Type B pancreatic cell (in vitro differentiated cells): ENCODE results near the gene EFEMP1. TPM values are rescaled to one million over a fixed set of nuclear protein-coding genes. Genes with fewer than 3 reads are reported as not detected.
A peak's percentile ranks its signal among the peaks of the same experiment; 100 is the strongest.

ENCODE experiments used
- DNase-seq: peaks from one replicate; pipeline ENCODE4 v3.0.0; 2021; ENCODE audit warnings: mixed read lengths; ENCODE audit not compliant: unreplicated experiment; ENCODE audit errors: extremely low spot score
- H3K27ac Mint-ChIP-seq: 2 replicates; pipeline ENCODE4 v1.8.0; 2021; ENCODE audit warnings: mild to moderate bottlenecking, mixed read lengths
- H3K27me3 Mint-ChIP-seq: 2 replicates; pipeline ENCODE4 v1.8.0; 2021; ENCODE audit warnings: mixed read lengths
- H3K36me3 Mint-ChIP-seq: 2 replicates; pipeline ENCODE4 v1.8.0; 2021; ENCODE audit warnings: mixed read lengths
- H3K4me1 Mint-ChIP-seq: one replicate; pipeline ENCODE4 v1.8.0; 2021; ENCODE audit warnings: mixed read lengths; ENCODE audit not compliant: unreplicated experiment
- H3K4me3 Mint-ChIP-seq: 2 replicates; pipeline ENCODE4 v1.8.0; 2021; ENCODE audit warnings: mild to moderate bottlenecking, mixed read lengths
- H3K9me3 Mint-ChIP-seq: 2 replicates; pipeline ENCODE4 v1.8.0; 2021; ENCODE audit warnings: mixed read lengths
- total RNA-seq: library from RNA; stranded (reverse); gene quantifications from 2 replicates; pipeline ENCODE4 v1.2.1, GENCODE V29; 2021; ENCODE audit warnings: low replicate concordance
- TF ChIP-seq, protein P1 (sequence below): fragments of 200-600 bp; sonication (generic); conservative IDR thresholded peaks from 2 replicates; pipeline ENCODE4 v1.5.0; 2021; ENCODE audit warnings: antibody characterized with exemption, mild to moderate bottlenecking

The EFEMP1 gene
- total RNA-seq, 1 donor from 2014 or later = 92.5 TPM

DNA sequence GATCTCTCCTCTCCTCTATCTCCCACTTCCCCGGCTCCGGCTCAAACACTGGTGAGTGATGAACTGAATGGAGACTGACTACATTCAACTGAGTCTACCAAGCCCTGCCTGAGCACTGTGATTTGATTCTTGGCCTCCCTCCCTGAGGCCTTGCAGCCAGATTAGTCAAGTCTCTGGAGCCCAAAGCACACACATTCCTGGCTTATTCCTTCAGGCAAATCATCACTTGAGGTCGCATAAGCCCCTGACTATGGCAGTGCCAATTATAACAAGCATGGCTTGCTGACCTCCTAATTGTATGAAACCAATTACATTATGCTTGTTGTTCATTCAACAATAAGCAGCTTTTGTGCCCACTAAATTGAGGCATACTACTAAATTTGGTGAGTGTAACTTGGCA, 34.6 kb downstream of the EFEMP1 start:
- TF ChIP-seq, protein P1, sequence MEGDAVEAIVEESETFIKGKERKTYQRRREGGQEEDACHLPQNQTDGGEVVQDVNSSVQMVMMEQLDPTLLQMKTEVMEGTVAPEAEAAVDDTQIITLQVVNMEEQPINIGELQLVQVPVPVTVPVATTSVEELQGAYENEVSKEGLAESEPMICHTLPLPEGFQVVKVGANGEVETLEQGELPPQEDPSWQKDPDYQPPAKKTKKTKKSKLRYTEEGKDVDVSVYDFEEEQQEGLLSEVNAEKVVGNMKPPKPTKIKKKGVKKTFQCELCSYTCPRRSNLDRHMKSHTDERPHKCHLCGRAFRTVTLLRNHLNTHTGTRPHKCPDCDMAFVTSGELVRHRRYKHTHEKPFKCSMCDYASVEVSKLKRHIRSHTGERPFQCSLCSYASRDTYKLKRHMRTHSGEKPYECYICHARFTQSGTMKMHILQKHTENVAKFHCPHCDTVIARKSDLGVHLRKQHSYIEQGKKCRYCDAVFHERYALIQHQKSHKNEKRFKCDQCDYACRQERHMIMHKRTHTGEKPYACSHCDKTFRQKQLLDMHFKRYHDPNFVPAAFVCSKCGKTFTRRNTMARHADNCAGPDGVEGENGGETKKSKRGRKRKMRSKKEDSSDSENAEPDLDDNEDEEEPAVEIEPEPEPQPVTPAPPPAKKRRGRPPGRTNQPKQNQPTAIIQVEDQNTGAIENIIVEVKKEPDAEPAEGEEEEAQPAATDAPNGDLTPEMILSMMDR = no peak
- H3K27me3 Mint-ChIP-seq = no peaks in the 10 kb centered on the region
- no peaks in the 10 kb centered on the region for H3K9me3 Mint-ChIP-seq
- no peak for DNase-seq
- no peak overlapping the region for H3K4me3 Mint-ChIP-seq
- H3K36me3 Mint-ChIP-seq = peaks cover 7% of the 10 kb centered on the region
- H3K4me1 Mint-ChIP-seq = peaks cover 22% of the 10 kb centered on the region
- H3K27ac Mint-ChIP-seq = no peak overlapping the region

DNA sequence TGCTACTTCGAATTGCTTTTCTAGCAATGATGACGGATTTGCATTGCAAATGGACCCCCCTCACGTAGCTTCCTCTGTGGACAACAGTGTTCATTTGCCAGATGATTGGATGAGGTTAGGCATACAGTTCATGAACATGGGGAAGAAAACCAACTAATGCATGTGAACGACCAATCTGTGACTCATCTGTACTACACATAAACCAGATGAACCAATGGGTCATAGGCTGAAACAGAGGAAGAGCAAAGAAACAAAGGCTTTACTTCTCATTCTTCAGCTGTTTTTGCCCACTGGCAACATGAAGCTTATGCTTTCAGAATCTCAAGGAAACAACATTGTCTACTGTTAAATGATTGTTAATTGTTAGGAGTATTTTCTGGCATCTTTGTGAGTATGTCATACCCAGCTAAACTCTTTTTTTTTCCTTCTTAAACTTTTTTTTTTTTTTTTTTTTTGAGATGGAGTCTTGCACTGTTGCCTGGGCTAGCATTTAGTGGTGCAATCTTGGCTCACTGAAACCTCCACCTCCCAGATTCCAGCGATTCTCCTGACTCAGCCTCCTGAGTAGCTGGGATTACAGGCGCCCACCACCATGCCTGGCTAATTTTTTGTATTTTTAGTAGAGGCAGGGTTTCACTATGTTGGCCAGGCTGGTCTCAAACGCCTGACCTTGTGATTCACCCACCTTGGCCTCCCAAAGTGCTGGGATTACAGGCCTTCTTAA, 35.5 kb downstream of the EFEMP1 start:
- no peak overlapping the region for H3K27ac Mint-ChIP-seq
- TF ChIP-seq, protein P1 = no peak
- no peaks in the 10 kb centered on the region for H3K27me3 Mint-ChIP-seq
- peaks cover 7% of the 10 kb centered on the region for H3K36me3 Mint-ChIP-seq
- peaks cover 22% of the 10 kb centered on the region for H3K4me1 Mint-ChIP-seq
- DNase-seq = no peak
- H3K4me3 Mint-ChIP-seq = peak overlapping the region; percentile 33
- H3K9me3 Mint-ChIP-seq = no peaks in the 10 kb centered on the region

DNA sequence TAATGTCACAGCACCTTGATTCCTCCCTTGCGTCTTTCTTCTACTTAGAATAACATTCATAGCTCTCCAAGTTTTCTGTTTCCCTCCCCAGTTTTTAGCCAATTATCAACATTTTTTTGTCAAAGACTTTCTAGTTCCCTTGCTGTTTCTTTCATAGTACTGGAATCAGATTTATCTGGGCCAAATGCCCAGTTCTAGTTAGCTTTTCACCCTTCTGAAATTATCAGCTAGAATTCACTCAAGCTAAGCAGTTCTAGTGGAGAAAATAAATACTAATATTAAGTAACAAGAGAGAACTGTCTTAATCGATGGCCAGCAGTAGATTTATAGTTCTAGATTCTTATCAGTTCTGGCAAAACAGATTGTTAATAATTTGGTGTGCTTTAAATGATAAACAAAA, 36.2 kb downstream of the EFEMP1 start:
- DNase-seq = no peak

DNA sequence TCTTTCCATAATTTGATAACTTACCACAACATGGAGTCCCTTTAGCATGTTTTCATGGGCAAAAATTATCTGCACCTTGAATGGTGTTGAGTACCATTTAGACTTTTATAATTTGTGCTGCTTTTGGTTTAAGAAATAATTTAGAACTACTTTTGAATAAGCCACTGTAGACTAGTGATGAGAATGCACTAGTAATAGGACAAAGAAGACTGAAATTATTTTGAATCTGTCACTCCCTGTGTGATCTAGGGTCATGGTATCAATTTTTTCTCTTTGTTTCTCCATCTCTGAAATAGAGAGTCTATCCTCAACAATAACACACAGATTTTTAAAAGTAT, 37.7 kb downstream of the EFEMP1 start:
- Mint-ChIP-seq H3K4me1 (peaks cover 9% of the 10 kb centered on the region), H3K27me3 (no peaks in the 10 kb centered on the region), H3K36me3 (peaks cover 3% of the 10 kb centered on the region), H3K4me3 (no peak overlapping the region), H3K27ac (no peak overlapping the region), H3K9me3 (no peaks in the 10 kb centered on the region)
- no peak for DNase-seq
- TF ChIP-seq, protein P1 = no peak

More for the DNA sequence above, 36.2 kb downstream of the EFEMP1 start:
- TF ChIP-seq, protein P1 = no peak
- peaks cover 5% of the 10 kb centered on the region for H3K36me3 Mint-ChIP-seq
- no peak overlapping the region for H3K4me3 Mint-ChIP-seq
- no peak overlapping the region for H3K27ac Mint-ChIP-seq
- H3K4me1 Mint-ChIP-seq = peaks cover 19% of the 10 kb centered on the region
- H3K27me3 Mint-ChIP-seq = no peaks in the 10 kb centered on the region
- no peaks in the 10 kb centered on the region for H3K9me3 Mint-ChIP-seq

DNA sequence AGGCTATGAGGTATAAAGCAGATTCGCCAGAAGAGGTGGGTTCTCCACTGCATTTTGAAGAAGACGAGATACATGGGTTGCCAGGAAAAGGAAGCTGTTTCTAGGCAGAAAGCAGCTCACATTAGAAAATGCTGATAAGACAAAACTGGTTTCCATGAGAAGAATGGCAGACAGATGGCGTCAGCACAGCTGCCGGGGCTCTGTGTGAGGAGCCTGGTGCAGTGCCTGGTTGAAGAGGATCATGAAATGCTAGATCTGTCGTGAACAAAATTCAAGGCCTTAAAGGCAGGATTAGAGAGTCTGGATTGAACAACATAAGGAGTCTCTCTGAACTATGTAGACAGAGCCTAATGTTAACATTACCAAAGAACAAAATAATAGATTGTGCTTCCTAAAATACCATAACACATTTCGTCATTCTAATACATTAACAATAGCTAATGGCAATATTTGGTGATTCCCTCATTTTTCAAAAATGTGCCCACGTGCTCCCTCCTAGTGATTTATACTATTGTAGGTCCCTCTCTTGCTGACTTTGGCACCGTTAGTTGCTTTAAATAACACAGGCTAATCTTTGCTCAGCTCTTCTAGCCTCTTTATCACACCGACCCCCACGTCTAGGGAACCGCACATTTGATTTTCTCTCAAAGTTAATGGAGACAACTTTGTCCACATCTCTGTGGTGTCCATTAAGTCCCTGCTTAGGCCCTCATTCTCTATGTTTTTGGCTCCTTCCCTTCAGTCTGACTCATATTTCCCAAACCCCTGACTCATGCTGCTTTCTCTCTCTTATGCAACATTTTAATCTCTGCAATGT, 38.2 kb downstream of the EFEMP1 start:
- no peak for DNase-seq
- TF ChIP-seq, protein P1 = no peak
- Mint-ChIP-seq H3K4me1 (peaks cover 9% of the 10 kb centered on the region), H3K36me3 (peaks cover 6% of the 10 kb centered on the region), H3K27ac (peak overlapping the region; percentile 40), H3K4me3 (no peak overlapping the region), H3K27me3 (no peaks in the 10 kb centered on the region), H3K9me3 (no peaks in the 10 kb centered on the region)
